Ovary (tissue), 9 donors: ENCODE measurements around the gene SGMS1. TPM values are rescaled to one million over a fixed set of nuclear protein-coding genes. Genes with fewer than 3 reads are reported as not detected.

Experiments used
- DNase-seq, 5 donors: peaks; one replicate each; pipeline ENCODE4 v3.0.0-alpha.2; 2019 to 2020
- H3K27ac ChIP-seq, 2 donors: fragments of 200-600 bp; one replicate each; pipeline versions ENCODE4 v1.5.1 to v1.8.0; 2019 to 2022
- H3K27me3 ChIP-seq: fragments of 200-600 bp; one replicate; pipeline ENCODE4 v1.8.0; 2022
- H3K36me3 ChIP-seq: fragments of 200-600 bp; sonication (generic); one replicate; pipeline ENCODE4 v1.5.1; 2019
- H3K4me1 ChIP-seq: one replicate; pipeline ENCODE4 v1.8.1; 2013; ENCODE audit warnings: mild to moderate bottlenecking, moderate library complexity; ENCODE audit not compliant: insufficient read depth
- H3K4me3 ChIP-seq: fragments of 200-600 bp; sonication (generic); one replicate; pipeline ENCODE4 v1.5.1; 2017
- H3K9me3 ChIP-seq, 2 donors: fragments of 200-600 bp in 1 of 2; sonication (generic) in 1 of 2; one replicate each; pipeline versions ENCODE4 v1.5.1 to v1.8.1; 2013 to 2019; ENCODE audit warnings: mild to moderate bottlenecking in 1 of 2, moderate library complexity in 1 of 2
- EP300 ChIP-seq: sonication (generic); formaldehyde crosslinking; IDR thresholded peaks from one replicate; pipeline ENCODE4 v1.6.1; 2017; ENCODE audit warnings: antibody characterized with exemption
- POLR2A ChIP-seq: fragments of 450-650 bp; IDR thresholded peaks from one replicate; pipeline ENCODE4 v1.6.1; 2017; ENCODE audit warnings: antibody characterized with exemption, mild to moderate bottlenecking, moderate library complexity
- WGBS, 3 donors: extraction: QIAGEN DNeasy Blood & Tissue Kit in 1 of 3; methylation state at CpG; one replicate each; pipeline versions ENCODE4 v1.1.5 to v1.1.7; 2013 to 2017; 5-methylcytosine and 5-hydroxymethylcytosine counted together
- intact Hi-C, 4 donors: fragments of 100-400 bp; cut with DNase I; formaldehyde crosslinking; loops; one replicate each; pipeline versions ENCODE4 v1.11.0 to v1.15.1; 2022 to 2023
- polyA plus RNA-seq, 2 donors: library from polyadenylated mRNA; stranded (reverse); fragments of 200-250 nt in 1 of 2; fragments of 350-450 nt in 1 of 2; fragmentation: Illumina TruSeq in 1 of 2; extraction: RNeasy Lipid Tissue Mini Kit (QIAGEN cat#74804) in 1 of 2; gene quantifications; one replicate each; pipeline ENCODE4 v1.2.3, GENCODE V29; 2013 to 2014
- total RNA-seq, 7 donors: library from RNA; depleted of rRNA in 2 of 7; stranded (reverse); fragments of >200 nt in 2 of 7; fragmentation: NEBNext Ultra II Directional in 3 of 7; extraction: Animal tissue kit (Norgen Biotek cat#: 25700) in 3 of 7; gene quantifications; one replicate each; pipeline versions ENCODE4 v1.1.0 to v1.2.4, GENCODE V29; 2016 to 2023
- TF ChIP-seq, protein P1 (sequence below), 3 donors: fragments of 450-650 bp in 2 of 3; fragments of 200-600 bp in 1 of 3; IDR thresholded peaks; one replicate each; pipeline versions ENCODE4 v1.5.1 to v1.8.0; 2016 to 2022; ENCODE audit warnings: antibody characterized with exemption in 3 of 3, mild to moderate bottlenecking in 1 of 3
- donor health status: DM: no; HTN: no; CAD: no; lungs with moderate emphysema.
- donor health status: DM: no; HTN: no; CAD: no.
- donor health status: Bipolar disorder and iron deficiency.
- donor health status: DM: yes; HTN: yes; CAD: no.
- donor health status: DM: no; HTN: no; CAD: no.
- donor health status: DM: yes; HTN: yes; CAD: no.

SGMS1 gene
- total and polyA plus RNA-seq, 9 donors, result 15.6 to 90.0 (median 39.0) TPM

DNA sequence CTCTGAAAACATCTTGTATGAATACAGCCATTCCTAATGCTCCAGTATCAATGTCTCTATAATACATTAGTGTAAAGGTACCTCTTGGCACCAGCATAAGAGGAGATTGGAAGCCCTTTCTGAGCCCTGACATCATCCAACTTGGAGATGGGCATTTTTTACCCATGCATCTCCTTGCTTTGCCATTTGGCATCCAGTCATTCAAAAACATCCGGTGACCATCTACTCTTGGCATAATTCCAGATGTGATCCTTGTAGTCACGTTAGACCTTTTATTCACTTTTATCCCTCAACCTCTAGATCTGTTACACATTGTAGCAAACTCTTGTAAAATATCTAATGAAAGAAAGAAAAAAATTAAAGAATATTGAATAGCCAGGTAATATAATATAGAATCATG is 17.9 kb upstream of the SGMS1 start:
- Histone ChIP-seq H3K27me3 (no peaks in the 10 kb centered on the region), H3K9me3 (no peaks in the 10 kb centered on the region), H3K36me3 (no peaks in the 10 kb centered on the region), H3K4me3 (no peak overlapping the region), H3K4me1 (no peaks in the 10 kb centered on the region), H3K27ac (no peak overlapping the region)
- no peak for TF ChIP-seq POLR2A
- TF ChIP-seq, protein P1, sequence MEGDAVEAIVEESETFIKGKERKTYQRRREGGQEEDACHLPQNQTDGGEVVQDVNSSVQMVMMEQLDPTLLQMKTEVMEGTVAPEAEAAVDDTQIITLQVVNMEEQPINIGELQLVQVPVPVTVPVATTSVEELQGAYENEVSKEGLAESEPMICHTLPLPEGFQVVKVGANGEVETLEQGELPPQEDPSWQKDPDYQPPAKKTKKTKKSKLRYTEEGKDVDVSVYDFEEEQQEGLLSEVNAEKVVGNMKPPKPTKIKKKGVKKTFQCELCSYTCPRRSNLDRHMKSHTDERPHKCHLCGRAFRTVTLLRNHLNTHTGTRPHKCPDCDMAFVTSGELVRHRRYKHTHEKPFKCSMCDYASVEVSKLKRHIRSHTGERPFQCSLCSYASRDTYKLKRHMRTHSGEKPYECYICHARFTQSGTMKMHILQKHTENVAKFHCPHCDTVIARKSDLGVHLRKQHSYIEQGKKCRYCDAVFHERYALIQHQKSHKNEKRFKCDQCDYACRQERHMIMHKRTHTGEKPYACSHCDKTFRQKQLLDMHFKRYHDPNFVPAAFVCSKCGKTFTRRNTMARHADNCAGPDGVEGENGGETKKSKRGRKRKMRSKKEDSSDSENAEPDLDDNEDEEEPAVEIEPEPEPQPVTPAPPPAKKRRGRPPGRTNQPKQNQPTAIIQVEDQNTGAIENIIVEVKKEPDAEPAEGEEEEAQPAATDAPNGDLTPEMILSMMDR (IDR thresholded peaks at IDR 0.05), result no peak
- WGBS, 3 donors, result 52 to 72% (median 66%) methylated on average over 2 of the region's 2 CpGs
- DNase-seq, result no peak
- intact Hi-C loops, result no loop called here

DNA sequence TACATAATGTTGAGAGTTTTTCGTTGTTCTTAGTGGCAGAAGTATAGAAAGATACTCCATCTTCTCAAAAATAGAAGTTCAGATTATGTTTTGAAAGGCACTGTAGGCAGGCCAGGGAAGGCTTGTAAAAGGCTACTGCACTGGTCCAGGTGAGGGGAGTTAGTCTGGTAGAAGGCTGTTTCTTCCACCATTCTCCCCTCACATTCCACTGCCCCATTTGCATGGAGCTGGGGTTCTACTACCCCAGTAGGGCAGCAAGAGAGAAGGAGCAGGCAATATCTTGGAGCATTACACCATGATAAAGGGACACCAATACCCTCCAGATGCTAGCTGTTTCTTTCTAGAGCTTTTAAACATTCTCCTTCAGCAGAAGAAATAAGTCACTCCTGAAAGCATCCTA is 16.5 kb upstream of the SGMS1 start:
- Histone ChIP-seq H3K4me1 (no peaks in the 10 kb centered on the region), H3K27me3 (no peaks in the 10 kb centered on the region), H3K36me3 (no peaks in the 10 kb centered on the region), H3K9me3 (no peaks in the 10 kb centered on the region), H3K27ac (no peak overlapping the region), H3K4me3 (no peak overlapping the region)
- 73 to 97% (median 86%) methylated on average over 1 of the region's 1 CpG for WGBS, 3 donors
- DNase-seq, result no peak
- intact Hi-C loops, result no loop called here
- TF ChIP-seq, protein P1 (IDR thresholded peaks at IDR 0.05), result no peak
- TF ChIP-seq POLR2A (no peak), EP300 (no peak)

DNA sequence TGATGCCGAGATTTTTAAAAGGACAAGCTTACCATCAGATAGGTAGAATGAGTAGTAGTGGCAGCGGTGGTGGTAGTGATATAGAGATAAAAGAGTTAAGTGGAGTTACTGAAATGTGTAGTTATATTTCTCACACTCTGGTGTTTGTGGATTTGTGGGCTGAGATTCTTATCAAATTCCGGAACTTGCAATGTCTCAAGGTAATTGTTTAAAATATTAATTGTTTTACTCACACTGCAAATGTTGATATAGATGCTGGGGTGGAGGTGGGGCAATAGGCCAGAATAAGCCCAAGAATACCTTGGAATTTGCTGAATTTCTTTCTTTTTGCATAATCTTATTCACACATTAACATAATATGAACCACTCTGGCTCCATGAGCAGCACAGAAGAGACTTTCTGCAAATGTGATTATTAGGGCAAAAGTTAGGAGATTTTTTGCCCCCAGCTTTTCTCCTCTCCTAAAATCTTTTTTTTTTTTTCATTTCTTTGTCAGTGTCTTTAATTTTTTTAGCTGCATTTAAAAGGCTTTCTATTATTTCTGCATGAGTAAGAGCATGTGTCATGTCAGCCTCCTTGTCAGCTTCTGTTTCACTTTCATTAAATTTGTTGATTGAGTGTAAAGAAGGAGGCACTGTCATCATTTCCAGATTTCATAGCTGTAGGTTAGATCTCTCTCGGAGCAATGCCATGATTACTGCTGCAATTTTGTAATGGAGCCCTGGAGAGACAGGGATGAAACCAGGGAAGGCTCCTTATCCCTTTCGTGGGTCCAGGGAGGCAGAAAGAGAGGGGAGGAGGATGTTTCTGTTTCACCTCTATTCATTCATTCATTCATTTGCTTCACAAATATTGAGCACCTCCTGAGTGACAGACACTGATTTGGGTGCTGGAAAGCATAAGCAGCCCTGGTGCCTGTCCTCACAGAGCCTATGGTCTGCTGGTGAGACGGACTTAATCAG is 13.1 kb upstream of the SGMS1 start:
- Histone ChIP-seq H3K36me3 (no peaks in the 10 kb centered on the region), H3K27me3 (no peaks in the 10 kb centered on the region), H3K4me1 (no peaks in the 10 kb centered on the region), H3K9me3 (no peaks in the 10 kb centered on the region), H3K27ac (no peak overlapping the region), H3K4me3 (no peak overlapping the region)
- 70 to 74% (median 71%) methylated on average over 6 of the region's 6 CpGs for WGBS, 3 donors
- no peak for DNase-seq
- intact Hi-C loops, result no loop called here
- no peak for TF ChIP-seq EP300
- TF ChIP-seq POLR2A, result no peak
- TF ChIP-seq, protein P1 (IDR thresholded peaks at IDR 0.05), result no peak

DNA sequence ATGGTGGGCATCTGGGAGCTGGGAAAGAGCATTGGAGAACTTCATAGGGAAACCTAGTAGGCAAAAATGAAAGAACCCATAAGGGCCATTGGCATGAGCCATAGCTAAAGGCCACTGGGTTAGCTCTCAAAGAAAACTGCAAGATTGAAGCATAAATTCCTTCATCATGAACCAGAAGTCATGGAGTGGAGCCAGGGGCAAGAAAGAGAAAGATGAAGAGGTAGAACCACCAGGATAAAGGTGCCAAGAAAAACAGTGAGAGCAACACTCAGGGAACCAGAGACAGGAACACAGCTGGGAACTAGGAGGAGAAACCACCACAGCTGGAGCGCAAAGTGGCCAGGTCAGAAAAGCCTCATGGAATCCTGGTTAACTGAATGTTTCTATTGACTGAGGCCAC is 11.5 kb upstream of the SGMS1 start:
- 77 to 94% (median 93%) methylated on average over 1 of the region's 1 CpG for WGBS, 3 donors
- DNase-seq, result no peak
- Histone ChIP-seq H3K4me1 (no peaks in the 10 kb centered on the region), H3K27ac (no peak overlapping the region), H3K36me3 (no peaks in the 10 kb centered on the region), H3K4me3 (no peak overlapping the region), H3K27me3 (no peaks in the 10 kb centered on the region), H3K9me3 (no peaks in the 10 kb centered on the region)
- intact Hi-C loops, result no loop called here
- TF ChIP-seq POLR2A, result no peak
- TF ChIP-seq, protein P1 (IDR thresholded peaks at IDR 0.05), result no peak
- no peak for TF ChIP-seq EP300
